Ishikawa (cell line): ENCODE measurements around the gene BMPR1B.

Experiments
- CEBPB ChIP-seq: IDR thresholded peaks from 2 replicates; pipeline ENCODE4 v1.6.1; 2012
- CREB1 ChIP-seq: IDR thresholded peaks from 2 replicates; pipeline ENCODE4 v1.6.1; 2012; ENCODE audit warnings: low read depth
- EGR1 ChIP-seq: IDR thresholded peaks from 2 replicates; pipeline ENCODE4 v1.6.1; 2012
- EP300 ChIP-seq: IDR thresholded peaks from 2 replicates; pipeline ENCODE4 v1.6.1; 2012; ENCODE audit warnings: borderline replicate concordance
- FOXM1 ChIP-seq: IDR thresholded peaks from 2 replicates; pipeline ENCODE4 v1.6.1; 2012; ENCODE audit warnings: low read depth, borderline replicate concordance
- MAX ChIP-seq: IDR thresholded peaks from 2 replicates; pipeline ENCODE4 v1.6.1; 2012
- NFIC ChIP-seq: IDR thresholded peaks from 2 replicates; pipeline ENCODE4 v1.6.1; 2012
- RAD21 ChIP-seq: IDR thresholded peaks from 2 replicates; pipeline ENCODE4 v1.6.1; 2012; ENCODE audit warnings: low read depth
- TAF1 ChIP-seq: IDR thresholded peaks from 2 replicates; pipeline ENCODE4 v1.6.1; 2012; ENCODE audit warnings: low read depth, mild to moderate bottlenecking
- TCF12 ChIP-seq: IDR thresholded peaks from 2 replicates; pipeline ENCODE4 v1.6.1; 2012; ENCODE audit warnings: low read depth
- TEAD4 ChIP-seq: IDR thresholded peaks from 2 replicates; pipeline ENCODE4 v1.6.1; 2012
- YY1 ChIP-seq: IDR thresholded peaks from 2 replicates; pipeline ENCODE4 v1.6.1; 2012; ENCODE audit warnings: low read depth
- ZBTB7A ChIP-seq: IDR thresholded peaks from 2 replicates; pipeline ENCODE4 v1.6.1; 2012; ENCODE audit warnings: low read depth
- TF ChIP-seq, protein P1 (sequence below): IDR thresholded peaks from 2 replicates; pipeline ENCODE4 v1.6.1; 2012; ENCODE audit warnings: low read depth, mild to moderate bottlenecking
- TF ChIP-seq, protein P2 (sequence below): IDR thresholded peaks from 2 replicates; pipeline ENCODE4 v1.6.1; 2012

Gene BMPR1B

DNA sequence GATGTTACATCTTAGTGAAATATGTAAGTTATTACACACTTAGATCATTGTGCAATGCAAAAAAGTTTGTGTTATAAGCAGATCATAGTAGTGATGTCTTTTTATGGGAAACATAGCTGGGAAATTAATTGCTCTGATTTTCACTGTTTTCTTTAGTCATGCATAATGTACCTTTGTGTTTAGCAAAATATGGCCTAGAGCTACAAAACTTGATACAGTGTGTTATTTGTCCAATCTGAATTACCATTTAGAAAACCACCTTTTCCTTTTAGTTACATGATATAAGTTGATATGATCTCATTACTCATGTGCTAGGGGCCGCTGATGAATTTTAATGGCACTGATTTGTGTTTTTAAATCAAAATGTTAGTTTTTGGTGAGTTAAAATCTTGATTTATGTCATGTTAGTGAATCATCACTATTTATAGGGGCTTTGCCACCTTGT lies 2.0 kb downstream of the BMPR1B start:
- TF ChIP-seq, protein P1, sequence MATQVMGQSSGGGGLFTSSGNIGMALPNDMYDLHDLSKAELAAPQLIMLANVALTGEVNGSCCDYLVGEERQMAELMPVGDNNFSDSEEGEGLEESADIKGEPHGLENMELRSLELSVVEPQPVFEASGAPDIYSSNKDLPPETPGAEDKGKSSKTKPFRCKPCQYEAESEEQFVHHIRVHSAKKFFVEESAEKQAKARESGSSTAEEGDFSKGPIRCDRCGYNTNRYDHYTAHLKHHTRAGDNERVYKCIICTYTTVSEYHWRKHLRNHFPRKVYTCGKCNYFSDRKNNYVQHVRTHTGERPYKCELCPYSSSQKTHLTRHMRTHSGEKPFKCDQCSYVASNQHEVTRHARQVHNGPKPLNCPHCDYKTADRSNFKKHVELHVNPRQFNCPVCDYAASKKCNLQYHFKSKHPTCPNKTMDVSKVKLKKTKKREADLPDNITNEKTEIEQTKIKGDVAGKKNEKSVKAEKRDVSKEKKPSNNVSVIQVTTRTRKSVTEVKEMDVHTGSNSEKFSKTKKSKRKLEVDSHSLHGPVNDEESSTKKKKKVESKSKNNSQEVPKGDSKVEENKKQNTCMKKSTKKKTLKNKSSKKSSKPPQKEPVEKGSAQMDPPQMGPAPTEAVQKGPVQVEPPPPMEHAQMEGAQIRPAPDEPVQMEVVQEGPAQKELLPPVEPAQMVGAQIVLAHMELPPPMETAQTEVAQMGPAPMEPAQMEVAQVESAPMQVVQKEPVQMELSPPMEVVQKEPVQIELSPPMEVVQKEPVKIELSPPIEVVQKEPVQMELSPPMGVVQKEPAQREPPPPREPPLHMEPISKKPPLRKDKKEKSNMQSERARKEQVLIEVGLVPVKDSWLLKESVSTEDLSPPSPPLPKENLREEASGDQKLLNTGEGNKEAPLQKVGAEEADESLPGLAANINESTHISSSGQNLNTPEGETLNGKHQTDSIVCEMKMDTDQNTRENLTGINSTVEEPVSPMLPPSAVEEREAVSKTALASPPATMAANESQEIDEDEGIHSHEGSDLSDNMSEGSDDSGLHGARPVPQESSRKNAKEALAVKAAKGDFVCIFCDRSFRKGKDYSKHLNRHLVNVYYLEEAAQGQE: no peak
- TF ChIP-seq NFIC: no peak
- no peak for TF ChIP-seq ZBTB7A
- no peak for TF ChIP-seq RAD21
- TF ChIP-seq TAF1: no peak

- no peak for TF ChIP-seq CEBPB
- no peak for TF ChIP-seq TCF12
- no peak for TF ChIP-seq FOXM1
- no peak for TF ChIP-seq TEAD4
- TF ChIP-seq EP300: no peak
- TF ChIP-seq NFIC: no peak
- TF ChIP-seq, protein P1: no peak
- TF ChIP-seq CREB1: no peak
- TF ChIP-seq TAF1: no peak
- TF ChIP-seq RAD21: no peak
- no peak for TF ChIP-seq MAX
- TF ChIP-seq EGR1: no peak
- TF ChIP-seq, protein P2, sequence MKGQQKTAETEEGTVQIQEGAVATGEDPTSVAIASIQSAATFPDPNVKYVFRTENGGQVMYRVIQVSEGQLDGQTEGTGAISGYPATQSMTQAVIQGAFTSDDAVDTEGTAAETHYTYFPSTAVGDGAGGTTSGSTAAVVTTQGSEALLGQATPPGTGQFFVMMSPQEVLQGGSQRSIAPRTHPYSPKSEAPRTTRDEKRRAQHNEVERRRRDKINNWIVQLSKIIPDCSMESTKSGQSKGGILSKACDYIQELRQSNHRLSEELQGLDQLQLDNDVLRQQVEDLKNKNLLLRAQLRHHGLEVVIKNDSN: no peak
- TF ChIP-seq ZBTB7A: no peak
- TF ChIP-seq YY1: no peak
These were observed 4.6 kb downstream of the BMPR1B start for GRCh38 chr4:94762326-94762725.

DNA sequence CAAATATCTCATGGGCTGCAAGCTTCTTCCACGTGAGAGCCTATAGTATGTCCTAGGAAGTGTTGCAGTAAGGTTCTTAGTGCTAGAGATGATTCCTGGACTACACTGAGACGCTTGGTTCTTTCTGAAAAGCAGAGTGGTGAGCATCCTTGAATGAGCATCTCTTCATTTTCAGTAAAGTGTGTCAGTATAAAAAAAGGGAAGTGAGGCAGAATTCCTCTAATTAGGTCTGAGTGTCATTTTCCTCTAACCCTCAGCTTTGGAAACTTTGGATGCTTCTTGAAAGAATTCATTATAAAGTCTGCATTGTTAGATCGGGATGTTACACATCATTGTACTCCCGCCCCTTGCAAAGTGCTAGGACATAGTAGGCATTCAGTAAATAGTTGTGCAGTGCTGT lies 5.2 kb downstream of the BMPR1B start:
- no peak for TF ChIP-seq MAX
- TF ChIP-seq YY1: no peak
- TF ChIP-seq ZBTB7A: no peak
- no peak for TF ChIP-seq EGR1
- no peak for TF ChIP-seq FOXM1
- TF ChIP-seq RAD21: no peak
- TF ChIP-seq CREB1: no peak
- no peak for TF ChIP-seq EP300

DNA sequence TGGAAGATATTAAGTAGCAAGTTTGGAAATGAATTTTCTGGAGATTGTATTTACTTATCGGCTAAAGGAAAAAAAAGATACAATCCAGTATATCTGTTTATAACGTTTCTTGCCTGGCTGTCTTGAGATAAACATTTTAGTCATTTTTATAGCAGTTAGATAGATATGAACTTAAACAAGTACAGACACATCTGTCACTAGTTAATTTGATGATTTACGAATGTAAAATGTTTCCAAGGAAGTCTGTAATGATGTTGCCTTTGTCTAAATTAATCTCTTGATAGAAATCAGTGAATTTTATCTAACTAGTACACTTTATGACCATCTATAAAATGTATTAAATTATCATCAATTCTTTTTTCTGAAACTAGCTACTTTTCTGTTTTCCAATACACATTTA lies 5.7 kb downstream of the BMPR1B start:
- TF ChIP-seq TCF12 (no peak), CEBPB (no peak), MAX (no peak), ZBTB7A (no peak), RAD21 (no peak), EP300 (no peak), YY1 (no peak), TAF1 (no peak), FOXM1 (no peak), NFIC (no peak), CREB1 (no peak), EGR1 (no peak), TEAD4 (no peak)
- TF ChIP-seq, protein P1: no peak
- TF ChIP-seq, protein P2: no peak
